ENCODE measurements around the gene TNFSF13. TPM values are rescaled to one million over a fixed set of nuclear protein-coding genes. Genes with fewer than 3 reads are reported as not detected.

TNFSF13 gene
- total RNA-seq, 1 donor from 2014 or later, result 15.3 TPM

- Mint-ChIP-seq H3K4me1 (peaks cover 16% of the 10 kb centered on the region), H3K36me3 (ENCODE audit: low read depth) (peaks cover 3% of the 10 kb centered on the region), H3K9me3 (no peaks in the 10 kb centered on the region), H3K27ac (no peak overlapping the region), H3K4me3 (no peak overlapping the region), H3K27me3 (no peaks in the 10 kb centered on the region)
- no peak for TF ChIP-seq CTCF (IDR thresholded peaks at IDR 0.05)
- DNase-seq, result no peak
- CTCF ChIA-PET, result interaction anchor here (0.9 to 2.5 kb wide), 2 partner anchors 30 to 108 kb away, joined by 3 to 11 read pairs; no protein-coding TSS in a partner anchor
- no peak for ATAC-seq (ENCODE audit: low read depth)
- POLR2A ChIA-PET, result no interaction called here
- intact Hi-C loops (cut with micrococcal nuclease), result no loop called here
These were observed 13.6 kb upstream of the TNFSF13 start for GRCh38 chr17:7544911-7545310.

GRCh38 chr17:7548585-7549400, 9.8 kb upstream of the TNFSF13 start, which contains the start of gene TNFSF12:
Gene TNFSF12 (plus strand): TSS chr17:7549058. CDS start chr17:7549154, 96 bp downstream.
- Mint-ChIP-seq H3K9me3 (no peaks in the 10 kb centered on the region), H3K4me3 (peak within 1 kb of the TSS; percentile 82), H3K27ac (peak within 1 kb of the TSS; percentile 90), H3K36me3 (ENCODE audit: low read depth) (peaks cover 9% of the 10 kb centered on the region), H3K4me1 (peaks cover 52% of the 10 kb centered on the region), H3K27me3 (no peaks in the 10 kb centered on the region)
- peak; percentile 58 for ATAC-seq (ENCODE audit: low read depth)
- intact Hi-C loops (cut with micrococcal nuclease), result no loop called here
- DNase-seq, result peak; percentile 55
- ChIA-PET POLR2A (interaction anchor here (0.6 to 3.9 kb wide), 8 partner anchors 9 to 114 kb away, joined by 3 to 56 read pairs (median 10); partner anchors contain the start of genes MPDU1, POLR2A, SENP3 and TMEM102), CTCF (interaction anchor here (1.4 to 3.1 kb wide), 3 partner anchors 12 to 26 kb away, joined by 5 to 20 read pairs (median 11); partner anchors contain the start of gene SENP3)
- no peak for TF ChIP-seq CTCF (IDR thresholded peaks at IDR 0.05)

GRCh38 chr17:7549401-7550055, 9.0 kb upstream of the TNFSF13 start:
- ChIA-PET CTCF (interaction anchor here (0.9 to 1.6 kb wide), 3 partner anchors 11 to 26 kb away, joined by 3 to 11 read pairs (median 5); no protein-coding TSS in a partner anchor), POLR2A (interaction anchor here (0.6 to 3.9 kb wide), 9 partner anchors 9 to 115 kb away, joined by 3 to 56 read pairs (median 7); partner anchors contain the start of genes MPDU1, POLR2A, SENP3 and TMEM102)
- Mint-ChIP-seq H3K27ac (peak overlapping the region; percentile 90), H3K4me1 (peaks cover 56% of the 10 kb centered on the region), H3K4me3 (peak overlapping the region; percentile 82), H3K27me3 (no peaks in the 10 kb centered on the region), H3K36me3 (ENCODE audit: low read depth) (peaks cover 9% of the 10 kb centered on the region), H3K9me3 (no peaks in the 10 kb centered on the region)
- intact Hi-C loops (cut with micrococcal nuclease), result no loop called here
- ATAC-seq (ENCODE audit: low read depth), result peak; percentile 26
- DNase-seq, result peak; percentile 41
- no peak for TF ChIP-seq CTCF (IDR thresholded peaks at IDR 0.05)

- Mint-ChIP-seq H3K36me3 (ENCODE audit: low read depth) (peaks cover 9% of the 10 kb centered on the region), H3K27me3 (no peaks in the 10 kb centered on the region), H3K27ac (peak overlapping the region; percentile 90), H3K4me3 (peak overlapping the region; percentile 19), H3K4me1 (peaks cover 62% of the 10 kb centered on the region), H3K9me3 (no peaks in the 10 kb centered on the region)
- ATAC-seq (ENCODE audit: low read depth), result no peak
- no peak for DNase-seq
- ChIA-PET CTCF (interaction anchor here (0.9 to 1.4 kb wide), 2 partner anchors 10 to 13 kb away, joined by 3 to 11 read pairs; no protein-coding TSS in a partner anchor), POLR2A (interaction anchor here (0.6 to 3.9 kb wide), 5 partner anchors 11 to 136 kb away, joined by 3 to 56 read pairs (median 12); partner anchors contain the start of genes MPDU1, POLR2A and SENP3)
- no peak for TF ChIP-seq CTCF (IDR thresholded peaks at IDR 0.05)
- intact Hi-C loops (cut with micrococcal nuclease), result no loop called here
These were observed 8.2 kb upstream of the TNFSF13 start for GRCh38 chr17:7550344-7550743.

Data from activated B cell treated with CpG ODN at 0.5 μM for 24 hours (primary cell).